Hematopoietic multipotent progenitor cell (in vitro differentiated cells): ENCODE results near the gene KLHL2. TPM values are rescaled to one million over a fixed set of nuclear protein-coding genes. Genes with fewer than 3 reads are reported as not detected.
A peak's percentile ranks its signal among the peaks of the same experiment; 100 is the strongest.

ENCODE experiments used
- DNase-seq, 3 donors: peaks; one replicate each; pipeline ENCODE4 v3.0.0-alpha.2; 2011 to 2015; ENCODE audit warnings: low read depth in 2 of 3, low spot score in 2 of 3
- small RNA-seq: library from RNA; depleted of rRNA; stranded (forward); fragments of <200 nt; gene quantifications from one replicate; pipeline ENCODE3, GENCODE V24; 2012
- total RNA-seq: library from RNA; depleted of rRNA; stranded (reverse); fragments of >200 nt; gene quantifications from one replicate; pipeline ENCODE4 v1.2.3, GENCODE V29; 2012

The KLHL2 gene
- total RNA-seq, 1 donor: 5.4 TPM

DNA sequence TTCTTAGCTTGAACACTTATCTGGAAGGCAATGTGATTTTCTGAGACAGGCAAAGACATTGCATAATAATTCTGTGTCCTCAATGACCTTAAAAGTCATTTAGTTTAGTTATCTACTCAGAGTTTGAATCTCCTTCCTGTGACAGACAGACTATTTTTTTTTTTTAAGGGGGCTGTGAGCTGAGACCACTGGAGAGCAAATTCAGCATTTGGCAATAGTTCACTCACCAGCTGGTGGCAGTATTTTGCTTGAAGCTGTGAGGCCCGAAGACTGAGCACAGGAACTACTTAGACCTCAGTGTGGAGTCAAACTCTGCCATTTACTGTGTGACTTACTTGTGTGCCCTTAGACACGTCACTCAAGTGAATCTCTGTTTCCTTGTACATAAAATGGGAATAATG, 148.5 kb downstream of the KLHL2 start:
- DNase-seq: peak in 2 of 3 donors; percentile 57 to 67

DNA sequence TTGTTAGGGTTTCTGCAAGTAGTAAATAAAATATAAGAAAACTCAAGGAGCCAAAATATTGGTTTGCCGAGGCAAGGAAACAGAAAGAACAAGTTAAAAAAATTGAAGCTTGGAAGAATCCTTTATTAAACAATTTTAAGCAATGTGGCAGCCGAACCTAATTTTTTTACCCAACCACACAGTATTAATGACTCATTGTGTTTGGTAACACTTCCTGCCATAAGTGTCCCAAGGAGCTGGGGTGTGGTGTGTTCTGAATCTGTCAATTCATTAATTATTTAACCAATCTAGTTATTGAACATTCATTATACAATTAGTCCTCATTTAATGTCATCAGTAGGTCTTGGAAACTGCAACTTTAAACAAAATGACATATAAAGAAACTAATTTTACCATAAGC, 152.1 kb downstream of the KLHL2 start:
- DNase-seq: peak in 2 of 3 donors; percentile 3 to 28

DNA sequence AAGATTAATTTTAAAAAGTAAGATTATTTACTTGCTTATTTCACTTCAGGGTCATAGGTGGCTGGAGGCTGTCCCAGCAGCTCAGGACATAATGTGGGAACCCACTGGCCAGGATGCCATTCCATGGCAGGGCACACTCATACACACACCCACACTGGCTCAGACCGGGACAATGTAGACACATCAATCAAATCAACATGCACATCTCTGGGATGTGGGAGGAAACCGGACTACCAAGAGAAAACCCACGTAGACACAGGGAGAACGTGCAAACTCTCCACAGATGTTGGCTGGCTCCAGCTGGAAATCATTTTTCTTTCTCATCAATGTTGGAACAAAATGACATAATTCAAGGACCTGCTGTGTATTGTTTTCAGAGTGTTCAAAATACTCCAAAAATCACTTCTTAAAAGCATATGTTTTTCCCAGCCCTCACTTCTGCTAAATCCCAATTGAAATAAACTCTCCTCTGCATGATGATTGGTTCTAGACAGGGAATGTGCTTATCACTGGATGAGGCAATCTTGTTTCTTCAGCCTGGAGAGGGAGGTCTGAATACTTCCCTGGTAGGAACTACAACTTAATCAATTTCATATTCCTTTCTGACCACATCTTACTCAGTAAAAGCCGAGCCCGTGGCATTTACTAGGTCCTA, 152.8 kb downstream of the KLHL2 start:
- DNase-seq: no peak

GRCh38 chr4:165360985-165361670, 153.8 kb downstream of the KLHL2 start:
- no peak for DNase-seq

GRCh38 chr4:165361810-165362209, 154.4 kb downstream of the KLHL2 start:
- no peak for DNase-seq

DNA sequence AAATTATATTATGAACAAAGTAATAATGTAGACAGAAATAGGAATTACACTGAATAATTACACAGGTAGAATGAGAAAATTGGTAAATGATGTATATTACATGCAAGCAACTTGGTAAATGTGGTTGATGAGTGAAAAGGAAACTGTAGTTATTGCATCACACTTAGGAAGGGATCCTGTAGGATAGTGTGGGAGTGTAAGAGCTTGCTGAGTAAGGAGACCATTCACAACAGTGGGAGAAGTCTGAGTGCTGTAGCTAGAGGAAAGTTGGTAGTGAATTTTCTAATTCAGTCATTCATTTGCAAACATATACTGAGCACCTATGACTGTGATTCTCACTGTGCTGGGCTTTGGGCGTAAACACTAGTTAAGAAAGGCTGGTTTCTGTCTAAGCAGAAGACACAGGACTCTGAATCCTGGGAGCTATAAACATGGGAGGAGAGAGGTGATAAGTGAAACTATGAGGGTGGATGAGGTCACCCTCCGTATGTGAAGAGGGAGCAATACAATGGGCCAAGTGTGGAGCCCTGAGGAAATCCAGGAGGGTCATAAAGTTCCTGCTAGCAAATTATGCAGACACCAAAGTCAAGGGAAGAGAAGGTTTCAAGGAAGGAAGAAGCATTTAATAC, 157.2 kb downstream of the KLHL2 start:
- no peak for DNase-seq

GRCh38 chr4:165367040-165367439, 159.7 kb downstream of the KLHL2 start:
- no peak for DNase-seq

DNA sequence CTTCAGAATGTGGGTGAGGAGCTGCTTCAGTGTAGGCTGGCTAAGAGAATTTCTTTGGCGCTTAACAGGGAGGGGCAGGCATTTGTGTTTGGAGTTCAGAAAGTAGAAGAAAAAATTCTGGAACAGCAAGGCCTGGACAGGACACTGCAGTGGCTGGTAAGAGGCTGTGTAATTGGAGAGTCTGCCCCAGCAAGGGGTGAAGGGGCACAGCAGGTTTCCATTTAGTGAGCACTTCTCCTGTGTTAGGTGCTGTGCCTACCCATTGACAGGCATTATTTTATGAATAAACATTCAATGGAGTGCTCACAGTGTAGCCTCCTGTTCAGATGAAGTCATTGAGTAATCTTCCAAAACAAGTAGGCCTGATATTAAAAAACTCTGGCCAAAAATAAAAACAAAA, 160.8 kb downstream of the KLHL2 start:
- DNase-seq: no peak

- no peak for DNase-seq
Measured at GRCh38 chr4:165368567-165368966, 161.2 kb downstream of the KLHL2 start.

DNA sequence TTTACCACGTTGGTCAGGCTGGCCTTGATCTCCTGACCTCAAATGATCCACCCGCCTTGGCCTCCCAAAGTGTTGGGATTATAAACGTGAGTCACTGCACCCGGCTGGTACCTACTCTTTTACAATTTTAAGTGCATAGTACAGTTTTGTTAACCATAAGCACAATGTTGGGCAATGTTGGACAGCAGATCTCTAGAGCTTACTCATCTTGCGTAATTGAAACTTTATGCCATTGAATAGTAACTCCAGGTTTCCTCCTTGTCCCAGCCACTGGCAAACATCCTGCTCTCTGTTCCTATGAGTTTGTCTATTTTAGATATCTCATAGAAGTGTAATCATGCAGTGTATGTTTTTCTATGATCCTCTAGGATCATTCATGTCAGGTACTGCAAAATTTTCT, 162.2 kb downstream of the KLHL2 start:
- no peak for DNase-seq

DNA sequence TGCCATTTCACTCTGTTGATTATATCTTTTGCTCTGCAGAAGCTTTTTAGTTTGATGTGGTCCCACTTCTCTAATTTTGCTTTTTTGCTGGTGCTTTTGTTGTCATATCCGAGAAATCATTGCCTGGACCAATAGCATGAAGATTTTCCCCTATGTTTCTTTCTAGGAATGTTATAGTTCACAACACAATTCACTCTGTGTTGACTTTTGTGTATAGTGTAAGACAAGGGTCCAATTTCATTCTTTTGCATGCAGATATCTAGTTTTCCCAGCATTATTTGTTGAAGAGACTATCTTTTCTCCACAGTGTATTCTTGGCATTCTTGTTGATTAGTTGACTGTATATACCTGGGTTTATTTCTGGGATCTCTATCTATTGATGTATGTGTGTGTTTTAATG, 163.2 kb downstream of the KLHL2 start:
- no peak for DNase-seq

Small RNA genes lying within 50 kb of the gene (small RNA-seq; reads per million reads assigned to genes)
- not detected for gene RNU4-87P

Other genes starting within 250 kb of the KLHL2 start
- gene TRIM61, start 229.9 kb upstream of the KLHL2 start, total RNA-seq: 1.1 TPM
- not detected for gene TRIM60, start 175.6 kb upstream of the KLHL2 start, total RNA-seq
- not detected for gene TRIM75, start 153.7 kb upstream of the KLHL2 start, total RNA-seq
- 5.9 TPM for gene TMEM192, start 94.7 kb upstream of the KLHL2 start, total RNA-seq
- 8.6 TPM for gene MSMO1, start 120.1 kb downstream of the KLHL2 start, total RNA-seq
- gene CPE, start 171.4 kb downstream of the KLHL2 start, total RNA-seq: under 0.01 TPM